ENCODE measurements around the gene MRPL44. TPM values are rescaled to one million over a fixed set of nuclear protein-coding genes. Genes with fewer than 3 reads are reported as not detected.

Gene MRPL44
- total and polyA plus RNA-seq, 2 of the 13 experiments (the other 11 are each of a cell fraction or from before 2014, with no cell fraction given), result 38.4 to 78.0 TPM

GRCh38 chr2:223930103-223930976, 26.9 kb upstream of the MRPL44 start (continued):
- peak; percentile 95; the same call in 1 of the 2 replicates for TF ChIP-seq ZBTB46 (CRISPR knock-in tag; IDR thresholded peaks at IDR 0.05; ENCODE audit: borderline replicate concordance)
- TF ChIP-seq GABPA (IDR thresholded peaks at IDR 0.05; ENCODE audit: low read depth, low read length), result no peak
- peak; percentile 52; the same call in 1 of the 2 replicates for TF ChIP-seq GABPA (CRISPR knock-in tag; IDR thresholded peaks at IDR 0.05; ENCODE audit: low read depth)
- no peak for TF ChIP-seq ZSCAN20 (CRISPR knock-in tag; IDR thresholded peaks at IDR 0.05; ENCODE audit: borderline replicate concordance)
- TF ChIP-seq ZNF678 (CRISPR knock-in tag; IDR thresholded peaks at IDR 0.05), result no peak
- peak; percentile 88; the same call in 1 of the 2 replicates for TF ChIP-seq ZNF230 (CRISPR knock-in tag; IDR thresholded peaks at IDR 0.05)
- TF ChIP-seq PLRG1 (conservative IDR thresholded peaks at IDR 0.05), result no peak
- TF ChIP-seq ZNF367 (CRISPR knock-in tag; IDR thresholded peaks at IDR 0.05; ENCODE audit: borderline replicate concordance), result no peak
- TF ChIP-seq SP140L (CRISPR knock-in tag; IDR thresholded peaks at IDR 0.05; ENCODE audit: borderline replicate concordance), result peak; percentile 87
- peak; percentile 55; the same call in 1 of the 2 replicates for TF ChIP-seq ZNF446 (CRISPR knock-in tag; IDR thresholded peaks at IDR 0.05)
- peak; percentile 54; the same call in 1 of the 2 replicates for TF ChIP-seq ZNF263 (CRISPR knock-in tag; IDR thresholded peaks at IDR 0.05)
- TF ChIP-seq ZNF460 (CRISPR knock-in tag; IDR thresholded peaks at IDR 0.05; ENCODE audit: borderline replicate concordance), result peak; percentile 98
- peak; percentile 42; the same call in 1 of the 2 replicates for TF ChIP-seq ELF3 (CRISPR knock-in tag; IDR thresholded peaks at IDR 0.05)
- TF ChIP-seq SSRP1 (CRISPR knock-in tag; IDR thresholded peaks at IDR 0.05), result peak; percentile 91
- TF ChIP-seq KLF11 (CRISPR knock-in tag; IDR thresholded peaks at IDR 0.05), result no peak; the same call in 1 of the 2 replicates
- TF ChIP-seq CEBPG (CRISPR knock-in tag; IDR thresholded peaks at IDR 0.05), result peak; percentile 68
- TF ChIP-seq ZSCAN9 (CRISPR knock-in tag; IDR thresholded peaks at IDR 0.05; ENCODE audit: borderline replicate concordance), result 0 out of 2 replicates have a peak, but pooled peaks have one; percentile 61
- peak; percentile 98 for TF ChIP-seq ZMYM4 (CRISPR knock-in tag; IDR thresholded peaks at IDR 0.05)
- peak; percentile 75 for TF ChIP-seq ZHX2 (IDR thresholded peaks at IDR 0.05; ENCODE audit: low read depth)
- TF ChIP-seq ZHX2 (CRISPR knock-in tag; IDR thresholded peaks at IDR 0.05; ENCODE audit: borderline replicate concordance), result no peak
- TF ChIP-seq REPIN1 (CRISPR knock-in tag; IDR thresholded peaks at IDR 0.05; ENCODE audit: borderline replicate concordance, low read depth), result peak; percentile 90

Measured in HepG2 (cell line).